Activated CD4-positive, alpha-beta T cell treated with anti-CD3 and anti-CD28 coated beads, Interleukin-2, amount 50 U/mL, for 1 hour (primary cell): ENCODE measurements around the gene BATF2.
A peak's percentile ranks its signal among the peaks of the same experiment; 100 is the strongest.
"Not testable (repeated sequence)": the region's sequence is repeated elsewhere in the genome, so short reads cannot be mapped to it uniquely, and the experiment has no call there.

ENCODE experiments used
- DNase-seq: peaks from one replicate; pipeline ENCODE4 v3.0.0-alpha.2; 2020

Gene BATF2

GRCh38 chr11:64996710-64997380 is at the start of gene BATF2:
TSS of gene BATF2 (minus strand) at chr11:64996971. CDS start at chr11:64996914, 57 bp downstream.
- no peak for DNase-seq

- no peak for DNase-seq
Measured at GRCh38 chr11:65045728-65046127, 49.0 kb upstream of the BATF2 start.

- no peak for DNase-seq
Measured at GRCh38 chr11:65045061-65045460, 48.3 kb upstream of the BATF2 start.

GRCh38 chr11:65043881-65044501 is 47.2 kb upstream of the BATF2 start:
- DNase-seq = no peak

GRCh38 chr11:65042891-65043290 is 46.1 kb upstream of the BATF2 start:
- no peak for DNase-seq

- peak; percentile 79 for DNase-seq
Measured at GRCh38 chr11:65040847-65041622, 44.3 kb upstream of the BATF2 start, which contains the start of gene SAC3D1. TSS of gene SAC3D1 (plus strand) at chr11:65041210. CDS start at chr11:65041293, 83 bp downstream.

GRCh38 chr11:65040520-65040846 is 43.7 kb upstream of the BATF2 start:
- DNase-seq = no peak

GRCh38 chr11:65036931-65037330 is 40.2 kb upstream of the BATF2 start:
- no peak for DNase-seq

- no peak for DNase-seq
Measured at GRCh38 chr11:65035579-65035978, 38.8 kb upstream of the BATF2 start.

- no peak for DNase-seq
Measured at GRCh38 chr11:65034423-65034822, 37.7 kb upstream of the BATF2 start.

GRCh38 chr11:65032216-65032615 is 35.4 kb upstream of the BATF2 start:
- no peak for DNase-seq

GRCh38 chr11:65027213-65028067 is 30.7 kb upstream of the BATF2 start, which contains the start of gene SNX15:
TSS of gene SNX15 (plus strand) at chr11:65027439. CDS start at chr11:65027538, 99 bp downstream.
- peak; percentile 83 for DNase-seq

- no peak for DNase-seq
Measured at GRCh38 chr11:65026810-65027209, 30.0 kb upstream of the BATF2 start.

- DNase-seq = not testable (repeated sequence)
Measured at GRCh38 chr11:65023502-65023901, 26.7 kb upstream of the BATF2 start.

- DNase-seq = no peak
Measured at GRCh38 chr11:65021509-65021908, 24.7 kb upstream of the BATF2 start.

GRCh38 chr11:65021003-65021402 is 24.2 kb upstream of the BATF2 start:
- DNase-seq = no peak

GRCh38 chr11:65019824-65020223 is 23.1 kb upstream of the BATF2 start:
- DNase-seq = no peak

GRCh38 chr11:65017937-65018336 is 21.2 kb upstream of the BATF2 start:
- DNase-seq = no peak

GRCh38 chr11:65016705-65017104 is 19.9 kb upstream of the BATF2 start:
- no peak for DNase-seq

- DNase-seq = no peak
Measured at GRCh38 chr11:65014726-65015227, 18.0 kb upstream of the BATF2 start.

- DNase-seq = peak; percentile 81
Measured at GRCh38 chr11:65013888-65014725, 17.3 kb upstream of the BATF2 start, which contains the start of gene ARL2. TSS of gene ARL2 (plus strand) at chr11:65014160. CDS start at chr11:65014208, 48 bp downstream.
